ENCODE results near the gene CHST9.
A peak's percentile ranks its signal among the peaks of the same experiment; 100 is the strongest.

The CHST9 gene

GRCh38 chr18:26965206-26965605 lies 219.9 kb downstream of the CHST9 start:
- no peak for TF ChIP-seq CTCF (IDR thresholded peaks at IDR 0.05; ENCODE audit: insufficient read depth, missing control alignments)
- DNase-seq (ENCODE audit: insufficient read length, low spot score), result no peak
- no peak for FAIRE-seq

GRCh38 chr18:26963292-26963691 lies 221.8 kb downstream of the CHST9 start:
- peak; percentile 22 for TF ChIP-seq CTCF (IDR thresholded peaks at IDR 0.05; ENCODE audit: insufficient read depth, missing control alignments)
- FAIRE-seq (peak; percentile 56), DNase-seq (ENCODE audit: insufficient read length, low spot score) (no peak)

- no peak for TF ChIP-seq CTCF (IDR thresholded peaks at IDR 0.05; ENCODE audit: insufficient read depth, missing control alignments)
- FAIRE-seq (no peak), DNase-seq (ENCODE audit: insufficient read length, low spot score) (no peak)
These were observed 223.3 kb downstream of the CHST9 start for GRCh38 chr18:26961839-26962238.

GRCh38 chr18:26960911-26961310 lies 224.2 kb downstream of the CHST9 start:
- FAIRE-seq, result no peak
- DNase-seq (ENCODE audit: insufficient read length, low spot score), result no peak
- TF ChIP-seq CTCF (IDR thresholded peaks at IDR 0.05; ENCODE audit: insufficient read depth, missing control alignments), result no peak

GRCh38 chr18:26956863-26957262 lies 228.2 kb downstream of the CHST9 start:
- FAIRE-seq (no peak), DNase-seq (ENCODE audit: insufficient read length, low spot score) (no peak)
- TF ChIP-seq CTCF (IDR thresholded peaks at IDR 0.05; ENCODE audit: insufficient read depth, missing control alignments), result no peak

- TF ChIP-seq CTCF (IDR thresholded peaks at IDR 0.05; ENCODE audit: insufficient read depth, missing control alignments), result no peak
- no peak for FAIRE-seq
- DNase-seq (ENCODE audit: insufficient read length, low spot score), result no peak
These were observed 236.4 kb downstream of the CHST9 start for GRCh38 chr18:26948703-26949102.

GRCh38 chr18:26943906-26944305 lies 241.2 kb downstream of the CHST9 start:
- no peak for TF ChIP-seq CTCF (IDR thresholded peaks at IDR 0.05; ENCODE audit: insufficient read depth, missing control alignments)
- FAIRE-seq, result no peak
- no peak for DNase-seq (ENCODE audit: insufficient read length, low spot score)

All from D721Med (cell line).